ENCODE data around the gene ATP2A3. TPM values are rescaled to one million over a fixed set of nuclear protein-coding genes. Genes with fewer than 3 reads are reported as not detected.

The ATP2A3 gene
- polyA plus RNA-seq, 1 donor from 2014 or later = not detected

- Histone ChIP-seq H3F3A (ENCODE audit: insufficient read depth, low read length, poor library complexity, severe bottlenecking) (no peaks in the 10 kb centered on the region), H3K9me3 (ENCODE audit: low read length) (no peaks in the 10 kb centered on the region), H3K27me3 (ENCODE audit: insufficient read depth, low read depth, low read length) (peaks cover 59% of the 10 kb centered on the region), H3K4me3 (ENCODE audit: low read length) (no peak overlapping the region), H3K79me2 (replicated peaks; ENCODE audit: insufficient read depth, low read length) (no peaks in the 10 kb centered on the region), H2AFZ (ENCODE audit: low read depth, low read length) (no peak overlapping the region), H3K4me2 (ENCODE audit: low read length) (no peak overlapping the region), H4K20me1 (ENCODE audit: insufficient read depth) (no peaks in the 10 kb centered on the region), H3K9ac (ENCODE audit: low read length) (no peak overlapping the region), H3K9me2 (ENCODE audit: insufficient read depth, low read length) (no peaks in the 10 kb centered on the region), H3K27ac (ENCODE audit: low read length) (no peak overlapping the region), H3K36me3 (ENCODE audit: insufficient read depth, low read length) (no peaks in the 10 kb centered on the region)
- no peak for TF ChIP-seq POLR2AphosphoS5 (IDR thresholded peaks at IDR 0.05)
- TF ChIP-seq SMC3 (conservative IDR thresholded peaks at IDR 0.05; ENCODE audit: poor library complexity) = no peak
- no peak for TF ChIP-seq REST (IDR thresholded peaks at IDR 0.05; ENCODE audit: borderline replicate concordance)
- no peak for TF ChIP-seq CTCF (IDR thresholded peaks at IDR 0.05; ENCODE audit: poor library complexity, severe bottlenecking)
- no peak for TF ChIP-seq RAD21 (conservative IDR thresholded peaks at IDR 0.05)
- TF ChIP-seq EP300 (conservative IDR thresholded peaks at IDR 0.05; ENCODE audit: poor library complexity, severe bottlenecking) = no peak
- TF ChIP-seq EZH2 (IDR thresholded peaks at IDR 0.05; ENCODE audit: borderline replicate concordance, insufficient read depth, low read length, poor library complexity, severe bottlenecking) = no peak
- no peak for TF ChIP-seq MXI1 (conservative IDR thresholded peaks at IDR 0.05; ENCODE audit: poor library complexity, severe bottlenecking)
- TF ChIP-seq TAF1 (IDR thresholded peaks at IDR 0.05; ENCODE audit: low read depth) = no peak
Observed at GRCh38 chr17:3965118-3965800, 1.0 kb upstream of the ATP2A3 start.

- H3K9ac ChIP-seq (ENCODE audit: low read length) = no peak overlapping the region
- peaks cover 59% of the 10 kb centered on the region for H3K27me3 ChIP-seq (ENCODE audit: insufficient read depth, low read depth, low read length)
- H3K9me3 ChIP-seq (ENCODE audit: low read length) = no peaks in the 10 kb centered on the region
- H3K4me3 ChIP-seq (ENCODE audit: low read length) = no peak overlapping the region
- TF ChIP-seq REST (IDR thresholded peaks at IDR 0.05; ENCODE audit: borderline replicate concordance) (no peak), CTCF (IDR thresholded peaks at IDR 0.05; ENCODE audit: poor library complexity, severe bottlenecking) (no peak), EP300 (conservative IDR thresholded peaks at IDR 0.05; ENCODE audit: poor library complexity, severe bottlenecking) (no peak), RAD21 (conservative IDR thresholded peaks at IDR 0.05) (no peak), TAF1 (IDR thresholded peaks at IDR 0.05; ENCODE audit: low read depth) (no peak), SMC3 (conservative IDR thresholded peaks at IDR 0.05; ENCODE audit: poor library complexity) (no peak), MXI1 (conservative IDR thresholded peaks at IDR 0.05; ENCODE audit: poor library complexity, severe bottlenecking) (no peak), EZH2 (IDR thresholded peaks at IDR 0.05; ENCODE audit: borderline replicate concordance, insufficient read depth, low read length, poor library complexity, severe bottlenecking) (peak; percentile 92)
- H3K4me2 ChIP-seq (ENCODE audit: low read length) = no peak overlapping the region
- no peak overlapping the region for H2AFZ ChIP-seq (ENCODE audit: low read depth, low read length)
- H3K36me3 ChIP-seq (ENCODE audit: insufficient read depth, low read length) = no peaks in the 10 kb centered on the region
- H3K79me2 ChIP-seq (replicated peaks; ENCODE audit: insufficient read depth, low read length) = no peaks in the 10 kb centered on the region
- H4K20me1 ChIP-seq (ENCODE audit: insufficient read depth) = no peaks in the 10 kb centered on the region
- H3K27ac ChIP-seq (ENCODE audit: low read length) = no peak overlapping the region
- no peaks in the 10 kb centered on the region for H3K9me2 ChIP-seq (ENCODE audit: insufficient read depth, low read length)
- H3F3A ChIP-seq (ENCODE audit: insufficient read depth, low read length, poor library complexity, severe bottlenecking) = no peaks in the 10 kb centered on the region
Observed at GRCh38 chr17:3963237-3964201, 718 bp downstream of the ATP2A3 start.

Measured in neural cell (in vitro differentiated cells).